ENCODE measurements around the gene NETO2.
A peak's percentile ranks its signal among the peaks of the same experiment; 100 is the strongest.
"Not testable (repeated sequence)": the region's sequence is repeated elsewhere in the genome, so short reads cannot be mapped to it uniquely, and the experiment has no call there.

Gene NETO2

GRCh38 chr16:47132308-47132707, 11.4 kb downstream of the NETO2 start:
- H3K4me3 ChIP-seq (replicated peaks in 1 of 2; ENCODE audit: low read depth in 2 of 2, low read length in 2 of 2), result no peak overlapping the region
- TF ChIP-seq CTCF (IDR thresholded peaks at IDR 0.05; ENCODE audit: low read depth, low read length), result no peak
- peak in 1 of 2 donors; percentile 42 for DNase-seq (ENCODE audit: low read depth in 2 of 2)

- DNase-seq (ENCODE audit: low read depth in 2 of 2), result peak in 1 of 2 donors; percentile 4
- TF ChIP-seq CTCF (IDR thresholded peaks at IDR 0.05; ENCODE audit: low read depth, low read length), result no peak
- H3K4me3 ChIP-seq (replicated peaks in 1 of 2; ENCODE audit: low read depth in 2 of 2, low read length in 2 of 2), result no peak overlapping the region
These were observed 13.8 kb downstream of the NETO2 start for GRCh38 chr16:47129755-47130435.

- no peak for TF ChIP-seq CTCF (IDR thresholded peaks at IDR 0.05; ENCODE audit: low read depth, low read length)
- DNase-seq (ENCODE audit: low read depth in 2 of 2), result no peak
- no peak overlapping the region for H3K4me3 ChIP-seq (replicated peaks in 1 of 2; ENCODE audit: low read depth in 2 of 2, low read length in 2 of 2)
These were observed 16.2 kb downstream of the NETO2 start for GRCh38 chr16:47127541-47127940.

- no peak for TF ChIP-seq CTCF (IDR thresholded peaks at IDR 0.05; ENCODE audit: low read depth, low read length)
- no peak for DNase-seq (ENCODE audit: low read depth in 2 of 2)
- no peak overlapping the region for H3K4me3 ChIP-seq (replicated peaks in 1 of 2; ENCODE audit: low read depth in 2 of 2, low read length in 2 of 2)
These were observed 18.0 kb downstream of the NETO2 start for GRCh38 chr16:47125757-47126156.

GRCh38 chr16:47113130-47113529, 30.6 kb downstream of the NETO2 start:
- TF ChIP-seq CTCF (IDR thresholded peaks at IDR 0.05; ENCODE audit: low read depth, low read length), result no peak
- H3K4me3 ChIP-seq (replicated peaks in 1 of 2; ENCODE audit: low read depth in 2 of 2, low read length in 2 of 2), result no peak overlapping the region
- no peak for DNase-seq (ENCODE audit: low read depth in 2 of 2)

- H3K4me3 ChIP-seq (replicated peaks in 1 of 2; ENCODE audit: low read depth in 2 of 2, low read length in 2 of 2), result no peak overlapping the region
- TF ChIP-seq CTCF (IDR thresholded peaks at IDR 0.05; ENCODE audit: low read depth, low read length), result no peak
- peak in 1 of 2 donors; percentile 4 for DNase-seq (ENCODE audit: low read depth in 2 of 2)
These were observed 32.8 kb downstream of the NETO2 start for GRCh38 chr16:47110939-47111338.

GRCh38 chr16:47109361-47109760, 34.4 kb downstream of the NETO2 start:
- H3K4me3 ChIP-seq (replicated peaks in 1 of 2; ENCODE audit: low read depth in 2 of 2, low read length in 2 of 2), result no peak overlapping the region
- TF ChIP-seq CTCF (IDR thresholded peaks at IDR 0.05; ENCODE audit: low read depth, low read length), result no peak
- DNase-seq (ENCODE audit: low read depth in 2 of 2), result no peak

GRCh38 chr16:47102921-47103320, 40.8 kb downstream of the NETO2 start:
- not testable (repeated sequence) for DNase-seq (ENCODE audit: low read depth in 2 of 2); H3K4me3 ChIP-seq (replicated peaks in 1 of 2; ENCODE audit: low read depth in 2 of 2, low read length in 2 of 2)

GRCh38 chr16:47097154-47097553, 46.6 kb downstream of the NETO2 start:
- not testable (repeated sequence) for DNase-seq (ENCODE audit: low read depth in 2 of 2); H3K4me3 ChIP-seq (replicated peaks in 1 of 2; ENCODE audit: low read depth in 2 of 2, low read length in 2 of 2)

All from cardiac fibroblast (primary cell).